Loucy (cell line): ENCODE measurements around the gene PLAAT3.

Source experiments
- CTCF ChIP-seq: fragments of 200-600 bp; sonication (generic); conservative IDR thresholded peaks from 2 replicates; pipeline ENCODE4 v1.5.1; 2014; ENCODE audit warnings: mild to moderate bottlenecking, antibody characterized with exemption, low read length
- EZH2phosphoT487 ChIP-seq: fragments of 200-600 bp; IDR thresholded peaks from 2 replicates; pipeline ENCODE4 v1.6.1; 2018; ENCODE audit warnings: antibody characterized with exemption, mild to moderate bottlenecking, moderate library complexity, borderline replicate concordance

DNA sequence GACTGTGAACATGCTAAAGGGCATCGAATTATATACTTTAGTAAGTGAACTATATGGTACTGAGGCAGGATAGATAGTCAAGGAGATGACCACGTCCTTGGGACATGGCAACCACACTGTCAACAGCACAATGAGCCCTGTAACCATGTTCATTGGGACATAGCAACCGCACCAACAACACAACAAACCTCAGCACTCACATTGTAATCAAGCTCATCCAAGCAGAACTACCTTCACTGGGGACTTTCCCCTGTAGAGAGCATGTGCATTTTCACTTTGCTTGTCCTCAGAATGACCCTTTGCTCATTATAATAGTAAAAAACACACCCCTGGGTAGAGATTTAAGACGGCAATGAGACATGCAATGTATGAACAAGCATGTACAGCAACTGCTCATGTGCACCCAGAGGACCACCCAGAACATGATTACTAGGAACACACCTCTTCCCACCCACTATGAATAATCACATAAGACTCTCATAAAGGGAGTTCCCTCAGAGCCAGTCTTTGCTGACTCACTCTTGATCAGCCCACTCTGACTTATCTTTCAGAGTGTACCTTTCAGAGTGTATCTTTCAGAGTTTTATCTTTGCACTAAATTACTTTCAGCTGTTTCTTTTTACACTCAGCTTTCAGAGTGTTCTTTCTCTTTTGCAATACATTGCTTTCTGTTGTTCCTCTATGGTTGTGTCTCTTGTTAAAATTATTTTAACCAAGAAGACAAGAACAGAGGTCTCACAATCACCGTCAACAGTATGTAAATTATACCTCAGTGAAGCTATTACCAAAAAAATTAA lies 47.0 kb downstream of the PLAAT3 start:
- TF ChIP-seq CTCF (no peak), EZH2phosphoT487 (no peak)
